HG03175 (cell line): Measurements from ENCODE around the gene CREB5.

Experiments
- ATAC-seq: cut with Tn5 transposase; IDR thresholded peaks from one replicate; pipeline ENCODE4 v1.9.1; 2021; ENCODE audit warnings: mild to moderate bottlenecking, moderate library complexity; ENCODE audit not compliant: unreplicated experiment

The CREB5 gene

DNA sequence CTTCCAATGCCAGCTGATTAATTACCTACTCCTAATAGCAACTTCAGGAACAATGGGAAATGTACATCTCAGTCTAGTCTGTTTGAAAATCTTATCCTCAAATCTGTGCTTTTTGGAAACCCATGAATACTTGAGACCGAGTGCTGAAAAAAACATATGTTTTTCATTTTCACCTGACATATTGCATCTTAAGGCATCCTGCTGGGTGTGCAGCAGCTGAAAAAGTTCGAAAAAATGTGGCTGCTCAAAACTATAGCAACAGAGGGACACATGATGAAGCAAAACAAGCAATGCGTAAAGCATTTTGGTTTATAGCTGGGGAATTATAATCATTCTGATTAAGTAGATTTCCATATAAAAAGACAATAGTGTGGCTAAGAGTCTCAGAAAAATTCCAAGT, 218.0 kb downstream of the CREB5 start:
- ATAC-seq: no peak

DNA sequence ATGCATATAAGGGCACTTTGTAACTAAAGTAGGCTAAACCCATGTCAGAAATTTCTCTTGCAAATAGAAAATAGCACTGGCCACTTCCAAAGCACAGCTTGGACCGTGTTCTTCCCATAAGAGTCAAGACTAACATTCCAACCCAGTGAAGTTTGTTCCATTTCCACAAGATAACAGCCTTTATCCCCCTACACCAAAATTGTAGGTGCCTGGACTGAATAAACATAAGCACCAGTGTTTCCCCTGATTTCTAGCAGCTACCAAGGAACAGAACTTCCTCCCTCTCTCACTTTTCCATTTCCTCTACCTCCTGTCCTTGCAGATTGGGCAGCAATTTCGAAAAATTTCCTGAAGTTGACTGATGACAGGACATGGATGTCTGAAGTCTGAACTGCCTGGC, 219.7 kb downstream of the CREB5 start:
- ATAC-seq: no peak

DNA sequence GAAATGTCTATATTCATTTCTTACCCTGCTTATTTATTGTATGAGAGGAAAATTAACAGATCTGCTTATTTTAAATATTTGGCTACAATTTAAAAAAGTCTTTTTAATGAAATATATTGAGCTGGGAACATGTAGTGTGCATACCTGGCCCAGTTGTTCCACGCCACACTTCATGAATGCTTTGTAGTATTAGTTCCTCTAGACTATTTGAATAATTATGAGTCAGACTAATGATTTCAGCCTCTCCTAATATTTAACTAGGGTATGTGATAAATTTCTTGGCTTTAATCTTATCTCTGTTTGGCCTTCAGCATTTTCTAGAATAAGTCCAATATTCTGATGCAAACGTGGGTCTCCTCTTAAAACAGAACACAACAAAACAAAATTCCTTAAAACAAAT, 226.6 kb downstream of the CREB5 start:
- ATAC-seq: no peak

DNA sequence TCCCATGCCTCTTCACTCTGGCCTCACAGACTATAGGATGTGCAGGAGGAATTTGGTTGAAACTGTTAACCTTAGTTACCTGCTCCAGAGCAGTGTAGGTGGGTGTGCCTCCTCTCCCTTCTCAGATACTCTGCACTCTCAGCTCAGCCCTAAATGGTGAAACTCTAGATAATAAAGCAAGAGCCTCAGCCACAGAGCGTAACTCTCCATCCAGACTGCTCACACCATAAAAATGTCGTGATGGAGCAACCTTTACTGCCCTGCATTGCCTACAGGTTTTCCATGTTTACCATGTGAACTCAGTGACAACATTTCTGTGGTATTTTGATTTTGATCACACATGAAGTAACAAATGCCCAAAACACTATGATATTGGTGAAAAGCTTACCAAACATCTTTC, 227.7 kb downstream of the CREB5 start:
- ATAC-seq: no peak

DNA sequence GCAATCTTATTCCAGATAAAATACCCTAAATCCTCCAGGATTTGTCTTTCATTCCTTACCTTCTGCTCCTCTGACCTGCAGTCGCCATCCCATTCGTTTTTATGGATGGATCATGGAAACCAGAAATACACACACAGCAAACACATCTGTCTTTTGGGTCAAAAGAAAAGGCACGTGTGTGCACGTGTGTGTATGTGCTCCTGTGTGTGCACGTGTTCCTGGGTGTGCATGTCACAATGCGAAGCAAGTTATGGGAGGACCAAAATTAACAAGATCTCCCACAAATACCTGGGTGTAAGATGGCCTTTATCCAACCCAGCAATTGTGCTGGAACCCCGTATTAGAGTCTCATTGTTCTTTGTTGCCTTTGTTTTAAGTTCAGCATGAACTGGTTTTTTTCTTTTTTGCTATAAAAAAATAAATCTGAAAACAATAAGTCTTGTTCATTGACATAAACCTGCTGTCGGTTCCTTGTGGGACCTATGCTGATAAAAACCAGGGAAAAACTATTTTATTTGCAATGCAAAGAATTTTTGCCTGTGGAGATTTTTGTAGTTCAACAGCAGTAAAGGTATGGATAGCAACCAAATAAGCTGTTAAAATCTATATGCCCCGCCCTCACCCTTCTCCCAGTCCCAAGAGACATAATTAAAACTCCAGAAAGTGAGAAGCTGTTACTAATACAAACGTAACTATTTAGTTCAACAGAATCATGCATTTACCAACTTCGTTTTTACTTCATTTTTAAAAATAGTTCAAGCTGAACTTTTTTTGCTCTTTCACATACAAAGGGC, 229.6 kb downstream of the CREB5 start:
- ATAC-seq: no peak

DNA sequence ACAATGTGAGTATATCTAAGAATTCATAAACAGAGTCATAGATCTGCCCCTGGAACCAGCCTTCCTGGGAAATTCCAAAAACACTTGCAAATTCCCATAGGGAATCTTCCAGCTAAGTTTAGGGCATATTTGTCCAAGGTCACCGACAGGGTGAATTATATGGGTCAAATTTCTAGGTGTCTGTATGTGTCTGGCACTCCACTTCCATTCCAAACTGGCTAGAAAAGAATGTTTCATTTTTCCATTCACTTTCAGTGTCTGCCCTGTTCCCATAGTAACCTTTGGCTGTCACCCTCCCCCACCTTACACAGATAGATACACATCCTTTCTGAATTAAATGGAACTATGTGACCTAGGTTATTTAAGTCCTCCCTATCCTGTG, 230.9 kb downstream of the CREB5 start:
- ATAC-seq: no peak

DNA sequence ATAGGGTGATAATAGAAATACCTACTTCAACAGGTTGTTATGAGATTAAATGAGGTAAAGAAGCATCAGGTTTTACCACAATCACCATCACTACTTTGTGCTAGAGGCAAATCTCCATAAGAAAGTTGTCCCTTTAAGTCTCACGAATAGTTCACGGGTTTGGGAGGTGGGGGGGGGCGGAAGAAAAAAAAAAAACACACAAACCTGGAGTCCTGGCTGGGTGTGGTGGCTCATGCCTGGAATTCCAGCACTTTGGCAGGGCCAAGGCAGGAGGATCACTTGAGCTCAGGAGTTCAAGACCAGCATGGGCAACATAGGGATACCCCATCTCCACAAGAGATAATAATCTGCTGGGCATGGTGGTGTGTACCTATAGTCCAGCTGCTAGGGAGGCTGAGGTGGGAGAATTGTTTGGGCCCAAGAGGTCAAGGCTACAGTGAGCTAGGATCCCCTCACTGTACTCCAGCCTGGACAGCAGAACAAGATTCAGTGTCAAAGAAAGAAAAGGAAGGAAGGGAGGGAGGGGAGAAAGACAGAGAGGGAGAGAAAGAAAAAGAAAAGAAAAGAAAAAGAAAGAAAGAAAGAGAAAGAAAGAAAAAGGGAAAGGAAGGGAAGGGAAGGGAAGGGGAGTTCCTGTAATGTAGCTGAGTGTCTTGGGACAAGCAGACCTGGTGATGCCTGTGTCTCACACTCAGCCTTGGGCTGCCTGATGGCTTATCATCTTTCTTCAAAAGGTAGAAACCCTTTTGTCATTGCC, 231.4 kb downstream of the CREB5 start:
- no peak for ATAC-seq

DNA sequence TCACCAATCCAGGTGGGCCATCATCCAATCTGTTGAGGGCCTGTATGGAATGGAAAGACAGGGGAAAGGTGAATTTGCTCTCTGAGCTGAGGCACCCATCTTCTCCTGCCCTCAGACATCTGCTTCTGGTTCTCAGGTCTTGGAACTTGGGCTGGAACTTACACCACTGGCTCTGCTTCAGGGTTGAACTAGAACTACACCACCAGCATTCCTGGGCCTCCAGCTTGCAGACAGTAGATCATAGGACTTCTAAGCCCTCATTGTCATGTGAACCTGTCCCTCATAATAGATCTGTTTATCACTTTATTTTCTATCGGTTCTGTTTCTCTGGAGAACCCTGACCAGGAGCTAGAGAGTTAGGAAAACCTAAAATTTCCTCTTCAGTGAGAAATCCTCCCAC, 233.5 kb downstream of the CREB5 start:
- no peak for ATAC-seq

DNA sequence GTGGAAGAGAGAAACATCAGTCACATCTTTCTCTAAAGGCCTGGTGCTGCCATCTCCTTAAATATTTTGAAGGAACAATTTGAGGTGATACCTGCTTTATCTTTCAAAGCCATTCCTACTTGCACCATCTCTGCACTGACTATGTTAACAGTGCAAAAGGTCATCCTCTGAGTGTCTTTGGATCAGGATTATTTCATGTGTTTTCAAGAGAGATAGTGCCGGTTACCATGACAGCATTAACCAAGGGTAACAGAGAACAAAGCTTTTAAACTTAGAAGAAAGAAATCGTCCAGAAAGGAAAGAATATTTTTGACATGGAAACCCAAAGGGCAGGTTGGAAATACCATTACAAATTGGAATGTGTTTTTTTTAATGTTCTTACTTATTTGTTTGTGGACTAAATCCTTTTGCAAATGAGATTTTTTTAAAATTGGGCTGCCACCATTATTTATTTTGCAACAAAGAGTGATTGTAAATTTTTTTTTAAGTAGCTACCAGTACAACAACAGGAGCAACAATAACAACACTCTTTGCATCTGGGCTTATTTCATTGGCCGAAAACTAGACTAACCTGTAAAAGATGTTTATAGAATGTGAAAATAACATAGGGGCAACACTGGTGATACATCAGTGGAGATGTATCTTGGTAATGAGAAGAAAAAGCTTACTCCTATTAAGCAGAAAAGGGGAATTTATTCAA, 234.2 kb downstream of the CREB5 start:
- ATAC-seq: no peak

DNA sequence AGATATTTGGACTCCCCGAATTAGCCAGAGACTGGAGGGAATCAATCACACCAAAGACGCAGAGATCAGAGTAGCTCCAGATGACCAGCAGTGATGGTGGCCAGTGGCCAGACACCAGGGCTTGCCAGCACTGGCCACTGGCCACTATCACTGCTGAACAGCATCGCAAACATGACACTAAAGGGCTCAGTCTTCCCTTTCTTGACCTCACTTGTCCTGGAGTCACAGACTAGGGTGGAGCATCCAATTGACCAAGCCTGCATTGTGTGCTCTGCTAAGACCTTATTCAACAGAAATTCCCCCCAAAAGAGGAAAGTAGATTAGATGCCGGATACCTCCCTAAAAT, 234.7 kb downstream of the CREB5 start:
- no peak for ATAC-seq

DNA sequence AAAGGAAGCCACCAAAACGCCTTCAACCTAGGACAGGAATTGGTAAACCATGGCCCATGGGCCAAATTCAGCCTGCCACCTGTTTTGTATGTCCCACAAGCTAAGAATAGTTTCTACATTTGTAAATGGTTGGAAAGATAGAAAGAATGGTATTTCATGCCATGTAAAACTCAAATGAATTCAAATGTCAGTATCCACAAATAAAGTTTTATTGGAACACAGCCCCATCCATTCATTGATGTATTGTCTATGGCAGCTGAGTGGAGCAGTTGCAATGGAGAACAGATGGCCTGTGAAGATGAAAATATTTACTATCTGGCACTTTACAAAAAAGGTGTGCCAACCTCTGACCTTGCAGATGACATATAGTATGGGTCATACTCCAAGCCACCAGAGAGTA, 236.9 kb downstream of the CREB5 start:
- ATAC-seq: no peak

DNA sequence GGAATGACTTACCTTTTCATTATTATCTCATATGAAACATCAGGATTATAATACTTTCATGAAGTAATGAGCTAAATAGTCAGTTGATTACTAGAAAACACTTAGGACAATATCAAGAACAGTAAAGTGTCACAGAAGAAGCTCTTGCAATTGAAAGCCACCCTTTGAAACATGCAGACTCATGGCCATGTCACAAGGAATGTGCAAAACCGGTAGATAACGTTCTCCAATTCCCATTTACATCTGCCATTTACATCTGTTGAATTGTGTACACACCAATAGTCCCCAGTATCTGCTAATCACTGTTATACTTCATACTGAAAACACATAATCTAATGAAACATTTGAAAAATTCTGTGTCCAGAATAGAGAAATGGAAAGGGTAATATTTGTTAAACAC, 237.5 kb downstream of the CREB5 start:
- ATAC-seq: no peak

DNA sequence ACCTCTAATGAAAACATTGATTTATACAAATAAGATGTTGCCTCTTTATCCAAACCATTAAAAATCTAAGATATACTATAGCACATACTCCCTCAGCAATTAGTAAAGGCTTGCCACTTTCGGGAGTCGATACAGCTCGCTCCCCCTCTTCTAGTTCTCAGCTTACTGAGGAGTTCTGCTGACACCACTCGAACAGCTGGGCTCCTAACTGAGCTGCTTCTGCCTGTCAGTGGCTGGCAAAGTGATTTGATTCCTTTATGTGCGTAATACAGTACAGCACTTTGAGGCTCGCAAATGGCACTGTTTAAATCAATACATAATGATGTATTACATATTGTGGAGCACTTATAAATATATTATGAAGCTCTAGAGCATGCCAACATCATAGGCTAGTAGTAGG, 241.8 kb downstream of the CREB5 start:
- ATAC-seq: no peak

DNA sequence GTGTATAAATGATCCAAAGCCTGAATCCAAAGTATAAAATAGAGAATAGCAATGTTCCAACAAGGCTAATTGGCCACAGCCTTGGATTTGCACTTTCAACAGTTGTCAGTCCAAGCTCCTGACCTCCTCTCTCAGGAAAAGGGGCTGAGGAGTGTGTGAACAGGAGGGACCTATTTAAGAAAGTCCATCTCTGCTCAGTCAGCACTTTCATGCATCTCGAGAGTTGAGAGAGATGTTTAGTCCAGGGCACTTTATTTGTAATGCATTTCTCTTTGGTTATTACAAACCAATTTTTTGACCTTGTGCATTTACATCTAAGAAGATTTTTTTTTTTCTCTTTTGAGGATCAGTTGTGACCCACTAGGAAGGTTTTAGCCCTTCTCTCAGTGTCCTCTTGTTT, 244.2 kb downstream of the CREB5 start:
- no peak for ATAC-seq

DNA sequence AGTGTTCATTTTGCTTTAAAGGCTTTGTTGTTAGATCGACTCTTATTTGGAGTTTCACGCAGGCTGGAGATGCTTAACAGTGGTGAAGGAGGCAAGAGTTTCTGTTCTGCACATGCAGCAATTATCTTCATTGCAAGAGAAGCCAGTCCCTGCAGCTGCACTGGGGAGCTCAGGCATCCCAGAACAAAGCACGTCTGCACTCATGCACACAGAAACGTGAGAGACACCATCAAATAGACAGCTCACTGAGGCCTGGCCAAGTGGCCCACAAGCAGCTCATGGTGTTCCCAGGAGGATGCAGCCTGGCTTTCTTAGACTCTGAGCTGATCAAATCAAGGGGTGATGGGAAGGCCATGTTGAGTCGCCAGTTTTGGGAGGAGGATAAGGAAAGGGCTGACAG, 246.1 kb downstream of the CREB5 start:
- ATAC-seq: no peak

DNA sequence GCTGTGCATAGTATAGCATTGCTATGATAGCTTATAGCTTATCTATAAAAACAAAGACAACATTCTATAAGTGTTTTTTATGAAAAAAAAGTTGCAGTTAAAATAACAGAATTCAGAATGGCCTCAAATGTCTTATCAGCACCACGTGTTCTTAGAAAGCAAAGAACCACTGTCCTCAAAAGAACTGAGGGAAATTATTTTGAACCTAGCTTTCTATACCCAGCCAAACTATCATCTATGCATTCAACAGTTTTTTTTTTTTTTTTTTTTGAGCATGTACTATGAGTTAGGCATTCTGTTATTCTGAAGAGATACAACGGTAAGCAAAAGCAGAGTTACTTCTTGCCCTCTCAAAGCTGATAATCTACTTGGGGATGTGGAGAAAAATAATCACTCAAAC, 247.8 kb downstream of the CREB5 start:
- no peak for ATAC-seq

DNA sequence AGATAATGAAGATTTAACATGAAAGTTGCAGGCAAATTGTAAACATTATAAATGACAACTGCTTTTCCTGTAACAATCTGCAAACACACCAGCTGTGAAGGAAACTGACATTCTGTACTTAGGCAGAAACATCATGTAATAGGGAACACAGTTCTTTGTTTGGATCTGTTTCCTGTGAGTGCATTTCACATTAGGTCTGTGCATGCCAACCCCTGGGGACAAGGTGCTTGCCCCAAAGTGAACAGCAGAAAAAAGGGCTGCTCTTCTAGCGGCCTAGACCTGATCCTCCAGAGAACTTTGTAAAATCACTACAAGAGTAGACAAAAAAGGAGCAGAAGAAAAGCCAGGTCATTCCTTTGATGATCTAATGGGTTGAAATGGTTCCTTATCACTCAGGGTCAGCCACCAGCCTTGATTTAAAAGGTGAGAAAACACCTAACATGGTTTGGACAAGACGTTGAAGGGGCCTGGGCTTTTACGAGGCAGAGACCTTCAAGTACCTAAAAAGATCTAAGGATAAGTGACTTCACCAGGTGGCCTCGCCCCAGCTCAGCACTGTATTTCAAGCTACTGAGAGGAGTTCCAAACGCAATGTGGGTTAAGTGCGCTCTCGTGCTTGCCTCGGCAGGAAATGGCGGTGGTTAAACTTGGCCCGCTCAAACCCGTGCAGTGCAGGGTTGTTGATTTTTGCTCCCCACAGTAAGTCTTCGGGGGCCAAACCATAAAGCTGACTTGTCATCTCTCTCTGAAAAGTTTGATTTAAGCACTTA, 249.7 kb downstream of the CREB5 start:
- ATAC-seq: no peak

DNA sequence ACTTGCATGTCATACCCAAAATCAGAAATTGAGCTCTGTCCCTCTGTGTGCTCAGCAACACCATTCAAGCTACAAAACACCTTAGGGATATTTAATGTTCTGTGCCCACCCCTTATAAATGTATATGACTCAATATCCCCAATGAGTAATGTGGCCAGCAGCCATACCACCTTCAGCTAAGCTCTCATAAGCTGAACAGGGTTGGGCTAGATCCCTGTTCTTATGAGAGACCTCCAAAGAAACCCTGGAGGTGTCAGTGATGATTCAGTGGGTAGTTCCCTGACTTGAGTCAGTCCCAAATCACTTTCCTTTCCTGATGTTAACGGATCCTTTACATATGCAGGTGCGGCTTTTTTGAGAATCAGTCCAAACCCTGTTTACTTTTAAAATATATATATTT, 253.8 kb downstream of the CREB5 start:
- ATAC-seq: no peak

DNA sequence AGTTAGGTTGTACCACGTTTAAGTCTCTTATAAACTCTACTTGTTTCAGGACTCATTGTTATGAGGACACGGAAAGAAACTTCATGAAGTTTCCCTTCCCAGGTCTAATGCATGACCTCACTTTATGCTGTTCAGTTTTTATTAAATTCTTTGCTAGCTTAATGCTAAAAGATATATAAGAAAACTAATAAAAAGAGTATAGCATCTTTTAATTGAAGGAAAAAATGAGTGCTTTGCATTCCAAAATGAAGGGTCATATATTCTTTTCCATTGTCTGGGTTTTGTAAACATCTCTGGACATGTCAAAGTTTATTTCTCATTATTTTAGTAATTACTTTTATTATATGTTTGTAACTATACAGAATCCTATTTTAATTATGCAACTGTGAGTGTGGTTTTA, 255.8 kb downstream of the CREB5 start:
- ATAC-seq: no peak

DNA sequence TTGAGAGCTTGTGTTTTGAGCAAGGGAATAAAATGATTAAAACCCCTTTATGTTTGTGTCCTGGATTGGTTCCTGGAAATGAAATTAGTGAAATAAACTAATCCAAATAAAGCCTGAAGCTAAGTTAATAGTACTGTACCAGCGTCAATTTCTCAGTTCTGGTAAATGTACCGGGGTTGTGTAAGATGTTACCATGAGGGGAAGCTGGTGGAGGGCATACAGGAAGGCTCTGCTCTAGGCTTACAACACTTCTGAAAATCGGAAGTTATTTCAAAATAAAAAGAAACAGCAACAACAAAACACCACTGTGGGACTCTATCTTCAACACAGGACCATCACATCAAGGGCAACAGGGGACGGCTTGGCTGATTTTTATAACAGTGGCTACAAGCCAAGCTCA, 257.0 kb downstream of the CREB5 start:
- no peak for ATAC-seq

DNA sequence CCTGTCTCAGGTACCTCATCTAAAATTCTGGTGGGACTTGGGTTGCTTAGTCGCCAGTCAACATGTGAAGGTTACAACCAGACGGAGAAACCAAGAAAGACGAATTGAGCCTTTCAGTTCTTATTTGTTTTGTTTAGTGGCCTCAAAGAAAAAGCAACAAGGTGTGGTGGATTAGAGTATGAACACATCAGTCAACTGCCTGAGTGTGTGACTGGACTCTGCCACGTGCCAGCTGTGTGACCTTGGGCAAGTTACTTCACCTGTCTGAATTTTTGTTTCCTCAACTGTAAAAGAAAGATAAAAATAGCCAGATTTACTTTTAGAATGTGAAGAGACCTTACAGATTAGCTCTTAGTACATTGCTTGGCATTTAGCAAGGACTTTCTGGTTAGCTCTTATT, 259.2 kb downstream of the CREB5 start:
- no peak for ATAC-seq
